HFFc6 (cell line): ENCODE measurements around the gene MCM9. TPM values are rescaled to one million over a fixed set of nuclear protein-coding genes. Genes with fewer than 3 reads are reported as not detected.
"Not testable (repeated sequence)": the region's sequence is repeated elsewhere in the genome, so short reads cannot be mapped to it uniquely, and the experiment has no call there.

Source experiments
- DNase-seq: peaks from one replicate; pipeline ENCODE4 v3.0.0-alpha.2; 2018
- H3K27ac Mint-ChIP-seq: 2 replicates; pipeline ENCODE4 v1.8.0; 2020; ENCODE audit warnings: mild to moderate bottlenecking, mixed read lengths
- H3K27me3 Mint-ChIP-seq: 2 replicates; pipeline ENCODE4 v1.8.0; 2021; ENCODE audit warnings: mild to moderate bottlenecking, moderate library complexity, mixed read lengths; ENCODE audit not compliant: insufficient read depth
- H3K36me3 Mint-ChIP-seq: 2 replicates; pipeline ENCODE4 v1.8.0; 2021; ENCODE audit warnings: low read depth, mixed read lengths
- H3K4me1 Mint-ChIP-seq: 2 replicates; pipeline ENCODE4 v1.8.0; 2020; ENCODE audit warnings: low read depth, mixed read lengths
- H3K4me3 Mint-ChIP-seq: 2 replicates; pipeline ENCODE4 v1.8.0; 2020; ENCODE audit warnings: mild to moderate bottlenecking, moderate library complexity, mixed read lengths
- H3K9me3 Mint-ChIP-seq: 2 replicates; pipeline ENCODE4 v1.8.0; 2020; ENCODE audit warnings: mild to moderate bottlenecking, mixed read lengths
- CTCF ChIP-seq: fragments of 200-600 bp; sonication (generic); IDR thresholded peaks from 2 replicates; pipeline ENCODE4 v1.5.0; 2021; ENCODE audit warnings: antibody characterized with exemption, mild to moderate bottlenecking
- total RNA-seq, 6 experiments: library from RNA; stranded (reverse); fragmentation: NEBNext Ultra II Directional; extraction: Animal tissue kit (Norgen Biotek cat#: 25700); gene quantifications; 2 replicates in 1 of 6; 3 replicates in 5 of 6; pipeline ENCODE4 v1.2.3, GENCODE V29; 2021

Gene MCM9
- total RNA-seq, 6 experiments from 2014 or later = 4.6 to 5.7 (median 5.0) TPM

- no peak for TF ChIP-seq CTCF
- DNase-seq = no peak
- Mint-ChIP-seq H3K27ac (no peak overlapping the region), H3K36me3 (no peaks in the 10 kb centered on the region), H3K9me3 (no peaks in the 10 kb centered on the region), H3K4me1 (no peaks in the 10 kb centered on the region), H3K27me3 (peaks cover 12% of the 10 kb centered on the region), H3K4me3 (no peak overlapping the region)
Observed at GRCh38 chr6:118771253-118771652, 163.7 kb downstream of the MCM9 start.

GRCh38 chr6:118770835-118771234, 164.1 kb downstream of the MCM9 start:
- H3K4me1 Mint-ChIP-seq = no peaks in the 10 kb centered on the region
- no peak overlapping the region for H3K27ac Mint-ChIP-seq
- H3K27me3 Mint-ChIP-seq = peaks cover 12% of the 10 kb centered on the region
- no peak for DNase-seq
- no peaks in the 10 kb centered on the region for H3K36me3 Mint-ChIP-seq
- H3K4me3 Mint-ChIP-seq = no peak overlapping the region
- no peak for TF ChIP-seq CTCF
- H3K9me3 Mint-ChIP-seq = no peaks in the 10 kb centered on the region

GRCh38 chr6:118770112-118770788, 164.7 kb downstream of the MCM9 start:
- Mint-ChIP-seq H3K27me3 (peaks cover 12% of the 10 kb centered on the region), H3K9me3 (no peaks in the 10 kb centered on the region), H3K4me3 (no peak overlapping the region), H3K36me3 (no peaks in the 10 kb centered on the region), H3K27ac (no peak overlapping the region), H3K4me1 (no peaks in the 10 kb centered on the region)
- no peak for TF ChIP-seq CTCF
- no peak for DNase-seq

GRCh38 chr6:118768904-118769325, 166.0 kb downstream of the MCM9 start:
- H3K27me3 Mint-ChIP-seq = peaks cover 12% of the 10 kb centered on the region

GRCh38 chr6:118768441-118768840, 166.5 kb downstream of the MCM9 start:
- TF ChIP-seq CTCF = no peak
- H3K4me3 Mint-ChIP-seq = no peak overlapping the region
- H3K4me1 Mint-ChIP-seq = no peaks in the 10 kb centered on the region
- H3K9me3 Mint-ChIP-seq = no peaks in the 10 kb centered on the region
- H3K36me3 Mint-ChIP-seq = no peaks in the 10 kb centered on the region
- DNase-seq = no peak
- peaks cover 12% of the 10 kb centered on the region for H3K27me3 Mint-ChIP-seq
- no peak overlapping the region for H3K27ac Mint-ChIP-seq

More at GRCh38 chr6:118768904-118769325, 166.0 kb downstream of the MCM9 start:
- TF ChIP-seq CTCF = no peak
- DNase-seq = no peak
- Mint-ChIP-seq H3K4me1 (no peaks in the 10 kb centered on the region), H3K27ac (no peak overlapping the region), H3K4me3 (no peak overlapping the region), H3K36me3 (no peaks in the 10 kb centered on the region), H3K9me3 (no peaks in the 10 kb centered on the region)

- H3K36me3 Mint-ChIP-seq, H3K27ac Mint-ChIP-seq, H3K4me1 Mint-ChIP-seq, H3K4me3 Mint-ChIP-seq, H3K9me3 Mint-ChIP-seq, DNase-seq: not testable (repeated sequence)
- peaks cover 12% of the 10 kb centered on the region for H3K27me3 Mint-ChIP-seq
Observed at GRCh38 chr6:118765316-118765715, 169.6 kb downstream of the MCM9 start.
